Stimulated activated naive B cell treated with anti-CD40 and anti-IgM and Interleukin-4, amounts not matched to agents 10 μg/mL and 1 μg/mL and 100 μg/mL, for 72 hours (primary cell): Measurements from ENCODE around the gene YIF1A.

Experiments used
- ATAC-seq, 2 donors: fragments of 150-1000 bp; cut with Tn5 transposase; replicated peaks; 2 replicates each; pipeline ENCODE4 v1.10.0; 2021; ENCODE audit warnings: moderate library complexity in 1 of 2
- DNase-seq: peaks from one replicate; pipeline ENCODE4 v3.0.0; 2021
- H3K27ac Mint-ChIP-seq: one replicate; pipeline ENCODE4 v1.8.0; 2022; ENCODE audit warnings: mild to moderate bottlenecking, mixed read lengths
- H3K27me3 Mint-ChIP-seq, 2 donors: one replicate each; pipeline ENCODE4 v1.8.0; 2022; ENCODE audit warnings: mixed read lengths in 2 of 2
- H3K36me3 Mint-ChIP-seq, 2 donors: one replicate each; pipeline ENCODE4 v1.8.0; 2022; ENCODE audit warnings: mixed read lengths in 2 of 2, mild to moderate bottlenecking in 1 of 2
- H3K4me1 Mint-ChIP-seq, 2 donors: one replicate each; pipeline ENCODE4 v1.8.0; 2022; ENCODE audit warnings: mixed read lengths in 2 of 2, mild to moderate bottlenecking in 1 of 2
- H3K4me3 Mint-ChIP-seq, 2 donors: one replicate each; pipeline ENCODE4 v1.8.0; 2022; ENCODE audit warnings: mild to moderate bottlenecking in 2 of 2, mixed read lengths in 2 of 2, moderate library complexity in 1 of 2
- H3K9me3 Mint-ChIP-seq, 2 donors: one replicate each; pipeline ENCODE4 v1.8.0; 2022; ENCODE audit warnings: mixed read lengths in 2 of 2, mild to moderate bottlenecking in 1 of 2

Gene YIF1A

GRCh38 chr11:66267379-66268243 lies 21.3 kb downstream of the YIF1A start:
- Mint-ChIP-seq H3K27ac (peak overlapping the region; percentile 98), H3K27me3 (no peaks in the 10 kb centered on the region), H3K9me3 (no peaks in the 10 kb centered on the region), H3K4me1 (peaks cover 30 to 38% of the 10 kb centered on the region in 2 donors), H3K36me3 (peaks cover 34 to 53% of the 10 kb centered on the region in 2 donors), H3K4me3 (peak overlapping the region; percentile 91 to 98)
- DNase-seq (peak; percentile 81), ATAC-seq (peak; percentile 66 to 70)

DNA sequence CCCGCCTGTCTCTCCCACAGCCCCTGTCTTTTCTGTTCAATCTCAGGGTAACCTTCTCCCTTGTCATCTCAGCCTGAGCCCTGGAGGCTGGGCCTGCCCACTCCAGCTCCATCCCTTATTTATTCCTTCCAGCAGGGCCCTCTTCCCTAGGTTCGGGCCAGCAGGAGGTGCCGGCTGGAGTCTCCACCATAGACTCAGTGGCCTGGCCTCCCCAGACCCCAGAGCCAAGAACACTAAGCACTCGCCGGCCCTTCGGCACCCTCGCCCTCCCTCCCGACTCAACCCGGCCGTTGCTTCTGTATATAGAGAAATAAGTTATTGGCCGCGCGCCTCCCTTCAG lies 21.9 kb downstream of the YIF1A start:
- no peak for DNase-seq
- no peaks in the 10 kb centered on the region for H3K9me3 Mint-ChIP-seq
- H3K27me3 Mint-ChIP-seq, result no peaks in the 10 kb centered on the region
- H3K4me3 Mint-ChIP-seq, result peak overlapping the region; percentile 91 to 98
- no peak for ATAC-seq
- peak overlapping the region; percentile 95 for H3K27ac Mint-ChIP-seq
- peaks cover 34 to 53% of the 10 kb centered on the region in 2 donors for H3K36me3 Mint-ChIP-seq
- H3K4me1 Mint-ChIP-seq, result peaks cover 30 to 38% of the 10 kb centered on the region in 2 donors

GRCh38 chr11:66266378-66267038 lies 22.4 kb downstream of the YIF1A start:
- Mint-ChIP-seq H3K9me3 (no peaks in the 10 kb centered on the region), H3K36me3 (peaks cover 36 to 53% of the 10 kb centered on the region in 2 donors), H3K27me3 (no peaks in the 10 kb centered on the region), H3K4me1 (peaks cover 28 to 38% of the 10 kb centered on the region in 2 donors), H3K4me3 (peak overlapping the region; percentile 91 to 98), H3K27ac (peak overlapping the region; percentile 95)
- ATAC-seq (no peak), DNase-seq (no peak)

- ATAC-seq, result no peak
- DNase-seq, result no peak
- Mint-ChIP-seq H3K27me3 (no peaks in the 10 kb centered on the region), H3K9me3 (no peaks in the 10 kb centered on the region), H3K27ac (no peak overlapping the region), H3K4me3 (no peak overlapping the region), H3K36me3 (peaks cover 36 to 58% of the 10 kb centered on the region in 2 donors), H3K4me1 (peaks cover 26 to 35% of the 10 kb centered on the region in 2 donors)
Measured at GRCh38 chr11:66265531-66266377, 23.2 kb downstream of the YIF1A start.

DNA sequence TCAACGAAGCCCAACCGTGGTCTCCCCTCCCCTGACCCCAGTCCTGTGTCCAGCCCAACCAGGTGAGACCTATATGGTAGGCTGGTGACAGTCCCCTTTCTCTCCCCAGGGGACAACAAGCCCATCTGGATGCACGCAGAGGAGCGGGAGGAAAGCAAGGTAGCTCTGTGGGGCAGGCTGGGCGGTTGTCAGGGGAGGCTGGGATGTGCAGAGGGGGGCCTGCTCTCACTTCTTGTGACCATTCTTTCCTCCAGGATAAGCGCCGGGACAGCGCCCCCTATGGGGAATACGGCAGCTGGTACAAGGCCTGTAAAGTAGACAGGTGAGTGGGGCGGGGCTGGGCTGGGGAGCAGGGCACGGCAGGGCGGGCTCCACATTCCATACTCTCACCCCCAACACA lies 24.0 kb downstream of the YIF1A start:
- Mint-ChIP-seq H3K9me3 (no peaks in the 10 kb centered on the region), H3K36me3 (peaks cover 38 to 59% of the 10 kb centered on the region in 2 donors), H3K4me1 (peaks cover 24 to 31% of the 10 kb centered on the region in 2 donors), H3K27ac (no peak overlapping the region), H3K4me3 (no peak overlapping the region), H3K27me3 (no peaks in the 10 kb centered on the region)
- DNase-seq (no peak), ATAC-seq (no peak)

DNA sequence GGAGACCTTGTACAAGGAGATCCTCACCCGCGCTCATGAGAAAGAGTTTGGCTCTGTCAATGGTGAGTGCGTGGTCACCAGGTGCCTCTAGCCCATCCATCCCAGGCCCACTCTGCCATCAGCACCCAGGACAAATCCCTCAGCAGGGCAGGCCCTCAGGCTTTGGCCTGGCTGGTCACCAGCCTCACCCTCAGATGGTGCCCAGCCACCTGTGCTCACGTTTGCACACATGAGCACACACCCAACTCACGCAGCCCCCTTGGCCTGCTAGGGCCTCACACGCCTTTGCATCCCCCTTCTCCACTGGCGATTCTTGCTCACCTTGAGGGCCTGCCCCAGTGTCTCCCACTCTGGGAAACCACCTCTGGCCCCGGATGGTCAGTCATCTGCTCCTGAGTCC lies 24.6 kb downstream of the YIF1A start:
- Mint-ChIP-seq H3K4me3 (no peak overlapping the region), H3K9me3 (no peaks in the 10 kb centered on the region), H3K36me3 (peaks cover 44 to 63% of the 10 kb centered on the region in 2 donors), H3K27me3 (no peaks in the 10 kb centered on the region), H3K4me1 (peaks cover 22 to 31% of the 10 kb centered on the region in 2 donors), H3K27ac (no peak overlapping the region)
- no peak for DNase-seq
- no peak for ATAC-seq

DNA sequence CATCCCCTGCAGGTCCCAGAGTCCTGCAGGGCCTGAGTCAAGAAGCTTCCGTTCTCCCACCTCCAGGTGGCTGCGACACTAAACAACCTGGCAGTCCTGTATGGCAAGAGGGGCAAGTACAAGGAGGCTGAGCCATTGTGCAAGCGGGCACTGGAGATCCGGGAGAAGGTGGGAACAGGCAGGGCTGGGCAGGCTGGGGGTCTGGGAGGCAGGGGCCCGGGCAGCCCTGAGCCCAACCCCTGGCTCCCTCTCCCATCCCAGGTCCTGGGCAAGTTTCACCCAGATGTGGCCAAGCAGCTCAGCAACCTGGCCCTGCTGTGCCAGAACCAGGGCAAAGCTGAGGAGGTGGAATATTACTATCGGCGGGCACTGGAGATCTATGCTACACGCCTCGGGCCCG lies 25.2 kb downstream of the YIF1A start:
- no peak overlapping the region for H3K27ac Mint-ChIP-seq
- no peaks in the 10 kb centered on the region for H3K27me3 Mint-ChIP-seq

DNA sequence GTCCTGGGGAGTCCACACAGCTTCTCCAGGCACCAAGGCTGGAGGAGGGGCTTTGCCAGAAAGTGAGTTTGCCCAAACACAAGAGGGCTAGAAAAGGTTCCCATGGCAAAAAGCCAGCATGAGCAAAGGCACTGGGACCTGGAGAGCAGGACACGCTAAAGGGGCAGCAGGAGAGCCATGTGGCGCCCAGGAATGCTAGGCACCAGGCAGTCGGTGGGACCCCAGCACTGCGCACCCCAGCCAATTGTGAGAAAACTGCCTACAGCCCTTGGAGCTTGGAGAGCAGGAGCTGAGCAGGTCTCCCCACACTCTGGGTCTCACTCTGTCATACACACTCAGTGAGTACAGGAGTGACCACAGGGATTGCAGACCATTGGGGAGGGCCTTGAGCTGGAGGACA lies 25.7 kb downstream of the YIF1A start:
- Mint-ChIP-seq H3K4me1 (peaks cover 28 to 38% of the 10 kb centered on the region in 2 donors), H3K36me3 (peaks cover 55 to 64% of the 10 kb centered on the region in 2 donors), H3K9me3 (no peaks in the 10 kb centered on the region), H3K4me3 (no peak overlapping the region), H3K27me3 (no peaks in the 10 kb centered on the region), H3K27ac (no peak overlapping the region)
- no peak for ATAC-seq
- no peak for DNase-seq

More for the DNA sequence above, 25.2 kb downstream of the YIF1A start:
- H3K36me3 Mint-ChIP-seq, result peaks cover 49 to 65% of the 10 kb centered on the region in 2 donors
- no peaks in the 10 kb centered on the region for H3K9me3 Mint-ChIP-seq
- H3K4me1 Mint-ChIP-seq, result peaks cover 24 to 33% of the 10 kb centered on the region in 2 donors
- no peak for DNase-seq
- H3K4me3 Mint-ChIP-seq, result no peak overlapping the region
- no peak for ATAC-seq

- Mint-ChIP-seq H3K4me1 (peaks cover 26 to 34% of the 10 kb centered on the region in 2 donors), H3K27me3 (no peaks in the 10 kb centered on the region), H3K4me3 (no peak overlapping the region), H3K36me3 (peaks cover 55 to 63% of the 10 kb centered on the region in 2 donors), H3K27ac (no peak overlapping the region), H3K9me3 (no peaks in the 10 kb centered on the region)
- DNase-seq, result no peak
- ATAC-seq, result no peak
Measured at GRCh38 chr11:66262696-66263095, 26.2 kb downstream of the YIF1A start.

DNA sequence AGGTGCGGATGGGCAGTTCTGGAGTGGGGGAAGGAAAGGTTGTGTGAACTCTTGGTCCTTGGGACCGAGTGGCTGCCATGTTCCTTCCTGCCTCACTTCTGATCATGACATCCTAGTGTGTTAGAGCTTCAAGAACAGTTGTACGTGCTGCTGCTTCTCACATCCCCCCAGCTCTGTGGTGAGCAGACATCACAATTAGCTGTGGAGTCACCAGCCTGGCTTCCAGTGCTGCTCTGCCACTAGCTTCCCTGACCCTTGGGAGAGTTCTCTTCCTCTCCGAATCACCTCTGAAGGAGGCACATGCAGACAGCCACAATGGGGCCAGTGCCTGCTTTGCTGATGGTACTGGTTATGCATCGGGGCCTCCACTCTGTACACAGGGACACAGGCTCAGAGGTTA lies 26.8 kb downstream of the YIF1A start:
- DNase-seq (no peak), ATAC-seq (no peak)
- Mint-ChIP-seq H3K4me3 (no peak overlapping the region), H3K4me1 (peaks cover 24 to 29% of the 10 kb centered on the region in 2 donors), H3K9me3 (no peaks in the 10 kb centered on the region), H3K27me3 (no peaks in the 10 kb centered on the region), H3K36me3 (peaks cover 53 to 61% of the 10 kb centered on the region in 2 donors), H3K27ac (no peak overlapping the region)

DNA sequence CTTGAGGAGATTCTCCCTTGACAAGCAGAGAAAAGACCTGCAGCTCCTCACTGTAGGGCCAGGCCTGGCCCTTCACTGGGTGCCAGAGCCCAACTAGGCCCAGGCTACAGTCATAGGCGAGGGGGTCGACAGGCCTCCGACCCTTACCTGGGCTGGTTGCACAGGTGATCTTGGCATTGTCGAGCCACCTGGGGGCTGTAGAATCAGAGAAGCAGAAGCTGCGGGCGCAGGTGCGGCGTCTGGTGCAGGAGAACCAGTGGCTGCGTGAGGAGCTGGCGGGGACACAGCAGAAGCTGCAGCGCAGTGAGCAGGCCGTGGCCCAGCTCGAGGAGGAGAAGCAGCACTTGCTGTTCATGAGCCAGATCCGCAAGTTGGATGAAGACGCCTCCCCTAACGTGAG lies 27.4 kb downstream of the YIF1A start:
- DNase-seq (no peak), ATAC-seq (no peak)
- H3K27me3 Mint-ChIP-seq, result no peaks in the 10 kb centered on the region
- peaks cover 48 to 56% of the 10 kb centered on the region in 2 donors for H3K36me3 Mint-ChIP-seq
- no peak overlapping the region for H3K27ac Mint-ChIP-seq
- peaks cover 24 to 28% of the 10 kb centered on the region in 2 donors for H3K4me1 Mint-ChIP-seq
- H3K9me3 Mint-ChIP-seq, result no peaks in the 10 kb centered on the region
- no peak overlapping the region for H3K4me3 Mint-ChIP-seq

GRCh38 chr11:66259956-66260355 lies 29.0 kb downstream of the YIF1A start:
- Mint-ChIP-seq H3K27me3 (no peaks in the 10 kb centered on the region), H3K4me3 (no peak overlapping the region), H3K4me1 (peaks cover 29 to 35% of the 10 kb centered on the region in 2 donors), H3K9me3 (no peaks in the 10 kb centered on the region), H3K27ac (no peak overlapping the region), H3K36me3 (peaks cover 45 to 55% of the 10 kb centered on the region in 2 donors)
- no peak for DNase-seq
- no peak for ATAC-seq

DNA sequence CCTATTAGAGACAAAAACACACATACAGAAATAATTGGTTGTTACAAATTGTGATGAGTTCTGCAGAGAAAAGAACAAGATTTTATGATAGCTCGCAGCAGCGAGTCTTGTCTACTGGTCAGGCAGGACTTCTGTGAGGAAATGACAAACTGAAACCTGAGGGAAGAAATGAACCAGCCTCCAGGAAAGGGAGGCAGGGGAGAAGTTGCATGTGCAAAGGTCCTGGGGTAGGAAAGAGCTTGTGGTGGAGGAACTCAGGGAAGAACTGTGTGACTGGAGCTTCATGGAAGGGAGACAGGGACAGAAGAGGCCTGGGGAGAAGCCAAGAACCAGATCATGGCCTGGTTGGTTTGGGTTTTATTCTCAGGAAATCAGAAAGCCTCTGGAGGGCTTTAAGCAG lies 29.7 kb downstream of the YIF1A start:
- Mint-ChIP-seq H3K36me3 (peaks cover 37 to 48% of the 10 kb centered on the region in 2 donors), H3K27ac (no peak overlapping the region), H3K4me3 (no peak overlapping the region), H3K27me3 (no peaks in the 10 kb centered on the region), H3K4me1 (peaks cover 30 to 35% of the 10 kb centered on the region in 2 donors), H3K9me3 (no peaks in the 10 kb centered on the region)
- DNase-seq (no peak), ATAC-seq (no peak)

DNA sequence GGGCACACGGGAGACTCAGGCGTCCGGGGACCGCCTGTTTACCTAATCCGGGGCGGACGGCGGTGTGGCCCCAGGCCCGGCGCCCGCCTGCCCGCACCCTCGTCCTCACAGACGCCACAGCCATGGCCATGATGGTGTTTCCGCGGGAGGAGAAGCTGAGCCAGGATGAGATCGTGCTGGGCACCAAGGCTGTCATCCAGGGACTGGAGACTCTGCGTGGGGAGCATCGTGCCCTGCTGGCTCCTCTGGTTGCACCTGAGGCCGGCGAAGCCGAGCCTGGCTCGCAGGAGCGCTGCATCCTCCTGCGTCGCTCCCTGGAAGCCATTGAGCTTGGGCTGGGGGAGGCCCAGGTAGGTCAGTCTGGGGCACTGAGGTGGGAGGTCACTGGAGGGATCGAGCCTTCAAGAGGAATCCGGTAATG lies 30.5 kb downstream of the YIF1A start:
- Mint-ChIP-seq H3K27ac (peak overlapping the region; percentile 93), H3K27me3 (no peaks in the 10 kb centered on the region), H3K9me3 (no peaks in the 10 kb centered on the region), H3K36me3 (peaks cover 37 to 45% of the 10 kb centered on the region in 2 donors), H3K4me1 (peaks cover 33 to 39% of the 10 kb centered on the region in 2 donors), H3K4me3 (peak overlapping the region; percentile 89 to 92)
- DNase-seq (no peak), ATAC-seq (peak; percentile 0 to 1)
